NOMO-1 treated with dmso at 0.1 percent for 144 hours (cell line): ENCODE results near the gene HEG1.
A peak's percentile ranks its signal among the peaks of the same experiment; 100 is the strongest.

Source experiments
- DNase-seq: peaks from one replicate; lab custom pipeline; 2025; ENCODE audit not compliant: unreplicated experiment; lab: John Stamatoyannopoulos, UW

The HEG1 gene

DNA sequence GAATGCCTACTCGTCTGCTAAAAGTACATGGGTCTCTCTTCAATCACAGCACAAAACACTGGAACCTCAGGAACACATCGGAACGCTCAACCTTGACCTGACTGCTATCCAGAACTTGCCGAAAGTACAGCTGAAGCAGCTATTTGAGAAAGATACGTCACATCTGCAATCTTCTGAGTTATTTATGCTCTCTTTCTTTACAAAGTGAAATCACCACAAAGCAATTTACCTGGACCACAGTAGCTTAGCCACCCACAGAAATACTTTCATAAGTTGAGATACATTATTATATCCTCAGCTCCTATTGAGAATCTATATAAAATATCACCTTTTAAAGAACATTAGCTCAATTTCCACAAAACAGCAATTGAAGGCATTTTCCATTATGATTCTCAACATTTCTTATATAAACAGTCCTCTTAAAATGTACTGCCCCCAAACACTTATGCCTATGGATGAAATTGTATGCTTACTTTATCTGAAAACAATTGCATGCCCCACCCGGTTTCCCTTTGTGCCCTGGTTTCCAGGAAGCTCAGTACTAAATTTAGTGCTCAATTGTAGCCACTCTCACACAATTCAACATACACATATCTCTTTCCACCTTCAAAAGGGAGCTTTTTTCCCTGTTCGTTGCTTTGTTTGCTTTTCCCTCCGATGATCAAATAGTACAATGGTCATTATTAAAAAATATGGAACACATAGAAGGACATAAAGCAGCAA is 31.8 kb downstream of the HEG1 start:
- no peak for DNase-seq

DNA sequence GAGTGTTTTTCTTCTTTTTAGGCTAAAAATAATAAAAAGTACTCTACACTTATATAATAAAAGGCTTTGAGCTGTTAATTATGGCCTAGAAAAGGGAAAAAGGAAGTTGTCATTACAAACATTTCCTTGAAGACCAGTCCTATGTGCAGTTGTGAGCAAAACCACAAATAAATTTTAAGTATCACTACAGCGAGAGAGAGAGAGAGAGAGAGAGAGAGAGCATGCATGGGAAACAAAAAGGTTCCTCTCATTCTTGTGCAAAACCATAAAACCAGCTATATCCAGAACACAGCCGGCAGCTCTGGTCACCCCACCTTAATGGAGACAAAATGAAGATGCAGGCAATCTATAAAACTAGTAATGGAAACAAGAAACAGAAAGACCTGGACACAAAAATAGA is 33.6 kb downstream of the HEG1 start:
- peak; percentile 58 for DNase-seq

DNA sequence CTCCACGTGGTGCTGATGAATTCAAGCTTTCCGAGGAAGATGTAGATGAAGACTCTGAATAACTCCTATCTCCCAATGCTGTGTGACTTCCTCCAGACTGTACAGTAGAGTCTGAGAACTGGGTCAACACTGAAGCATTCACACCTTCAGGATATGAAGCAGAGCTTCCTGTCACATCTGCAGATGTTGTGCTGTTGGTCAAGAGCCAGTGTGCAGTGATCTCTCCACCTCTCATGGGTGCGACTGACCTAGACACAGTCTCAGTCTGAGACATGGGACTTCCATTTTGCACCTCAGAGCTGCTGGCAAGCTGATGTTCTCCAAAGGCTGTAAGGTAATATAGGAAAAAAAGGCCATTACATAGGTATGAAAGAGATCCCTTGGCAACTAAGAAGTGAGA is 36.5 kb downstream of the HEG1 start:
- no peak for DNase-seq

DNA sequence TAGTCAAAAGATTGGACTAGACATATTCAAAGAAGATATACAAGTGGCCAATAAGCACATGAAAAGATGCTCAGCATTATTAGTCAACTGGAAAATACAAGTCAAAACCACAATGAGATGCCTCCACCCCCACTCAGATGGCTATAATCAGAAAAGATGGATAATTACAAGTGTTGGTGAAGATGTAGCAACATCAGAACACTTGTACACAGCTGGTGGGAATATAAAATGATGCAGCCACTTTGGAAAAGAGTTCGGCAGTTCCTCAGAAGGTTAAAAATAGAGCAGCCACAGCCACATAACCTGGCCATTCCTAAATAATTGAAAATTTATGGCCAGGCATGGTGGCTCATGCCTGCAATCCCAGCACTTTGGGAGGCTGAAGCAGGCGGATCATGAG is 38.4 kb downstream of the HEG1 start:
- no peak for DNase-seq

DNA sequence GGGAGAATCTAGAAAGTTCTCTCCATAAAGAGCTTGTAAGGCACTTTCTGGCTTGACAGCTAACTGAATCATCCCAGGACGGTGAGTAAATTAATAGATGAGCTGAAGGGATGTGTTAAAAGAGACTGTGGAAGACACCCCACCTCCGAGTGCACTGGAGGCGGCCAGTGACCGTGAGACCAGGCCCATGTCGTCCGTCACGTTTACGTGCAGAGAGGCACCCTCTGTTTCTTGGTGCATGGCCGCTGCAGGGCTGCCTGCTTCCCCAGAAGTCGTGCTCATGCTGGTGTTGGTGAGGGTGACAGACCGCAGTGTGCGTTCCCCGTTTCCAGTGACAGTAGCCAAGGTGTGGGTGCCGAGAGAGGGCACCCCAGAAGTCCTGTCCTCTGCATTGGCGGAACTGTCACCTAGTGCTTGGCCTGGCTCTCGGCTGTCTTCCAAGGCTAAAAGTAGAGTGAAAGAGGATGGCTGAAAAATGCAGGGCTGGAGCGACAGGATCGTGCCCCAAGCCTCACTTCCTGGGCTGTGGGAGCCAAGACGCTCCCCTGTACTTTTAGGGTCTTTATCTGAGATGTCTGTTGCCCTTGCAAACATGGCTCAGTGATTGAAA is 41.1 kb downstream of the HEG1 start:
- DNase-seq: no peak

DNA sequence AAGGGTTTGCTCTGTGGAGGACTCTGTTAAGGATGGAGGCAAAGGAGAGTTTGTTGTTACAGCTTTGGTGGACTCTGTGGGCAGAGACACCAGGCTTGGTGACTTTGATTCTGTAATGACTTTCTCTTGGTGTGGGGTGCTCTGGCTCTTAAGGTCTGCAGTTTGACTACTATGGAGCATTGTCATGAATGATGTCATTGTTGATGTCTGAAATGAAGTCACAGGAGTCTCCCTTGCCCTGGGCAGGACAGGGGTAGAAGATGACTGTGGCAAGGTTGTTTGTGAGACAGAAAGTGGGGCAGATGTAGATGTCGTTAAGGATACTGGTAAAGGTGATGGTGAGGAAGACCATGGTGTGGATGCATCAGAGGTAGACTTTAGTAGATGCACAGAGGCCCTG is 42.7 kb downstream of the HEG1 start:
- DNase-seq: no peak

DNA sequence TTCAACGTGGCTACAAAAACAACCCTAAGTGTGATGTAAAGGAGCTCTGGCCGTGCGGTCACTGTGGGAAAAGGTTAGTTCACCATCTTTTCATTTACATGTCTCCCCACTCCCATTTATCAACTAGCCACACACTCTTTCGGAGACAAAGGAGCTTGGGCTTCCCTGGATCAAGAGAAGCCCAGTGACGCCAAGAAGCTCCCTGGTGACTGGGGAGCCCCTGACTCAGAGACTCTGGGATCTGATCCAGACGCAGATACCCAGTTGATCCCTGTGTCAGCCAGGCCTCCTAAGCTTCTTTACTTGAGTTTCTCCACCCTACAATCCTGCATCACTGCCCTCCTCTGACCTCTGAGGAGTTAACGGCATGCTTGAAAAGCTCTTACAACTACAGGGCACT is 43.9 kb downstream of the HEG1 start:
- DNase-seq: no peak

DNA sequence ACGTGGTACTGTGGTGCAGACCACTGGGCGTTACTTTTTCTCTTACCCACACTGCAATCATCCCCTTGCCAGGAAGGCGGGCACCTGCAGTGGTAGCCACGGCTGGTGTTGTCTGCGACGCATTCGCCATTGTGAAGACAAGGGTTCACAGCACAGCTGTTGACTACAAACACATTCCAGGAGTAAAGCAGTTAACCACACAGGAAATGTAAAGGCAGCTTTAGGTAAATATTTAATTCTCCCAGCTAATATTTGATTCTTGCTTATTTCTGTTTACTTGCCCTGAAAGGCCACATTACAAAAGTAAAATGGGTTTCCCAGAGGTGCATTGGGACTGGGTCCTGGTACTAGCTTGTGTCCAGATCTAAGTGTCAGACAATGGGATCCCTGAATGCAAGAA is 45.4 kb downstream of the HEG1 start:
- DNase-seq: no peak

DNA sequence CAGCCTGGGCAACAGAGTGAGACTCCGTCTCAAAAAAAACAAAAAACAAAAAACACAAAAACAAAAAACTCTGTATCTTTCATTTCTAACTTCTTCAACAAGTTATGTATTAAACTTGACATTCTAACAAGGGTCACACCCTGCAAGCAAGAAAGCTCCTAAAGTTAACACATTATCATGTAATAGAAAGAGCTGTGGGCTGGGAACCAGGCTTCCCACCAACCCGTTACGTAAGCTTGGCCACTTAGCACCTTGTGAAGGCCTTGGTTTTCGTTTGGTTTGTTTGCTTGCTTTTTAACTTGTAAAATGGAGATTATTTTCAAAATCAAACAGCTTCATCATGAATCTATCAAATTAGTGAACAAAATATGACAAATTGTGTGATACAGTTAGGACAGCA is 47.0 kb downstream of the HEG1 start:
- no peak for DNase-seq

DNA sequence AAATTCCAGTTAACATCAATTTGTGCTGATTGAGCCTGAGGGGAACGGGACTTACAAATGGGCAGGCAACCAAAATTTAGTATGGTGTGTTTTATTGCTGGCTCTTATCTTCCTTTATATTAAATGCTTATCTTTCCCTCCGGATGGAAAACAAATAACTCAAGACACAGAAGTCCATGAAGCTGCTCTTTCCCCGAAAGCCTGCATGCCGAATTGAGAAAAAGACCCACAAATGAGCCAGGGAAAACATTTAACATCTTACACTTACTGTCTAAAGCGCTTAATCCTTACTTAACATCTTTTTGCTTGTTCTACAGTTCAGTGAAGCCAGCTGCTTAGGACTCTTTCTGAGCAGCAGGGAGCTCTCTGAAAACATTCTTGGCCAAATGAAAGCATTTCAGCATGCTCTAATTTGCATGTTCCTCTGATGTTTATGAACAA is 49.5 kb downstream of the HEG1 start:
- no peak for DNase-seq

DNA sequence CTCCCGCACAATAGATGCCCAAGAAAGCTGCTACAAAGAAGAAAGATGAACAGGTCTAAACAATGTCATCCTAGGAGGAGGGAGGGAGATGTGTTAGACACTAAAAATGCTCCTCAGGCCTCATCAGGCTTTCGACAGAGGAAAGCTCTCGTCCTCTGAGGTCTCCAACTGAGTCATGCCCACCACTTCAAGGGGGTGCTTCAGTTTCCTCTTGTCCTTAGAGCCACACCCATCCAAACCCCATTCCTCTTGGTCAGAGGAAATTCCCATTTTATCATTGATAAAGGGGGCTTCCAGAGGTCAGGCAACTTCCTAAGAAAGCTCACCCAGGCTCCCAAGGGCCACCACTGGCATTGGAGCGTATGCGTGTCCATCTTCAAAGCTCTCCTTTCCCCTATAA is 50.1 kb downstream of the HEG1 start:
- DNase-seq: no peak

DNA sequence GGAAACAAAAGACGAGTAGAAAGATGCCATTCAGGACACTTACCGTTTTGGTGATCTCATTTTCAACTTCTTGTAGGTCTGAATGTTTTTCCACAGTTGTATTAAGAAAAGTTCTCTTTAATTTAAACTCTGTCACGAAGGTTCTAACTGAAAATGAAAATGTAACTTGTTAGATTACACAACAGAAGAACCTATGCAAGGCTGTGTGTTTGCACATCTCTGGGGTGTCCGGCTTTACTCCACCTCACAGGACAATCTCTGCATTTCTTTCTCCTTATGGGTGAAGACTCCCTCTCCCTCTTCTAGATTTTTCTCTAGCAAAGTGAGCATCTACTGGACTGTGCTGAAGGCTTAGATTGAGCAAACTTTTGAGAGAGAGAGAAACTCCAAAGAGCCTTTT is 50.6 kb downstream of the HEG1 start:
- DNase-seq: no peak

DNA sequence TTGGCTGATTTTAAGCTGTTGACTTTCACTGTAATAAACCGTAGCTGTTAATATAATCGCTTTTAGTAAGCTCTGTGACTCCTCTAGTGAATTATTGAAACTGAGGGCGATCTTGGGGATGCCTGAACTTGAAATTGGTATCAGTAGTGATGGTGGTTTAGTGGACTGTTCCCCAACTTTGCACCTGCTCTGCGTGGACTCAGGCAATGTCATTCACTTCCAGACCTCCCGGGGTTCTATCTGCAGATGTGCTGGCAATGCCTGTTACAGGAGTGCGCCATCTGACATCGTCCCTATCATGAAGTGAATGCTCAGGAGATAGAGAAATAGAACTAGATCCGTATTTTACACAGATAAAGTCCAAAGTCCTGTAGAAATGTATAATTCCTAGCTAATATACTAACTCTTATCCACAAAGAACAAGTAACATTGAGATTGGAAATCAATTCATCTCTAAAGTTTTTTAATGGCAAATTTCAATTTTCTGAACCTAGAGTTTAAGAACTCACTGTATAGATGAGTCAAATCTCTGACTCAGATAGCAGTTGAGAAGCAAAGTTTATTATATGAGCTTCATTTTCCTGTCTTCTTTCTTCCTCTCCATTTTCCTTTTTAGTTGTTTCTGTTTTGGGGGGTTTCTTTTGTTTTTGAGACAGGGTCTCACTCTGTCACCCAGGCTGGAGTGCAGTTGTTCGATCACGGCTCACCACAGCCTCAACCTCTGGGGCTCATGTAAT is 51.8 kb downstream of the HEG1 start:
- DNase-seq: no peak

DNA sequence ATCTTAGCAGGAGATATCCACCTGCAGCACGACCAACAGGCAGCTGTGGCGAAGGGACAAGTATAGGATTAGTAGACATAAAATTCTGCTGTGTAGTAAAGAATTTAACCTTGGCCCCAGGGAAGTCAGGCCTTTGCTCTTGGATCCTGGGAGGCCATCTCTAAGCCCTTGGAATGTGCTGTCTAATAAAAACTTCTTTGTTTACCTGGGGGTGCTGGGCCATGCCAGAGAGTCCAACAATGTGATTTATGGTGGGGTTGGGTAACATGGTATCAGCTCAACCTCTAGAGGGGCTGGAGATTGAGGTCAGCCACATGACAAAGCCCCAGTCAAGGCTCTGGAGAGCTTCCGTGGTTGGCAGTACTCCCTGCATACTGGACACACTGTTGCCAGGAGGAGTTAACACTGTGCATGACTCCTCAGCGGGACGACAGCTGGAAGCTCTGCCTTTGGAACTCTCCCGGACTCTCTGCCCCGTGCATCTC is 52.4 kb downstream of the HEG1 start:
- DNase-seq: no peak

DNA sequence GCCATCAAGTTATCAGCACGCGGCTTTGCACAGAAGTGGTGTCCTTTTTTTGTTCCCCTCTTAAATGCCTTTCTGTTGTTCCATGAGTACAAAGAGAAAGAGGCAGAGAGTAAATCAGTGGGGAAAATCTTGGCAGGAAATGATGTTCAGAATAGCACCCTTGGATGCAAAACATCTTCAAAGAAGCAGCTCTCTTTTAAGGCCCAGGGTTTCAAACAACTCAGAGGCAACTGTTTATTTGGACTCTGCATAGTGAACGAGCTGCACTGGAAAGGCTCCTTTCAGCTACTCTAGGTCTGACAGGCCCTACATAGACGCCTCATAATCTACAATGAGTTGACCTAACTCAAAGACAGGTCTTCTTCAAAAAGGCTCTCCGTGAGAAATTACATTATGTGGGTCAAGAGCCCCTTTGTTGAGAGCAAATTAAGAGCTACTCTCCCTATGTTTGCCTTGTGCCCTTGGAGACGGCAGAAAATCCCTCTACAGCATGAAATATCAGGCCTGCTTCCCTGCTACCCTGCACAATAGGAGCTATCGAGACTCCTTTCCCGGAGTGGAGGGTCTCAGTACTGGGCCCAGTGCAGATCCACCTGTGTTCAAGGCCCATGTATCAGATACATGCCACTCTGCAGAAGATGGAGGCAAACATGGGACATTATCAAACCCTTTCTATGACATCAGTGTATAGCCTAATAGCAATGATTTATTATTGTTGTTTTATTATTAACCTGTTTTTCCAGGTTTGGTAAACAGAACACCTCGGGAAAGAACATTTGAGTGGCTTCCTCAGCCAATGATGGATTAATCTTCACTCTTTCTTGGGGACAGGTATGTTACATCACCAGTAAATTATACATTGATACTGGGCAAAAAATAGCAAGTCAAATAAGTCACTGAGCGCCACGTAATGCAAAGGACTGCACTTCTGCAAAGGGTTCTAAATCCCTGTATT is 53.1 kb downstream of the HEG1 start:
- DNase-seq: no peak

DNA sequence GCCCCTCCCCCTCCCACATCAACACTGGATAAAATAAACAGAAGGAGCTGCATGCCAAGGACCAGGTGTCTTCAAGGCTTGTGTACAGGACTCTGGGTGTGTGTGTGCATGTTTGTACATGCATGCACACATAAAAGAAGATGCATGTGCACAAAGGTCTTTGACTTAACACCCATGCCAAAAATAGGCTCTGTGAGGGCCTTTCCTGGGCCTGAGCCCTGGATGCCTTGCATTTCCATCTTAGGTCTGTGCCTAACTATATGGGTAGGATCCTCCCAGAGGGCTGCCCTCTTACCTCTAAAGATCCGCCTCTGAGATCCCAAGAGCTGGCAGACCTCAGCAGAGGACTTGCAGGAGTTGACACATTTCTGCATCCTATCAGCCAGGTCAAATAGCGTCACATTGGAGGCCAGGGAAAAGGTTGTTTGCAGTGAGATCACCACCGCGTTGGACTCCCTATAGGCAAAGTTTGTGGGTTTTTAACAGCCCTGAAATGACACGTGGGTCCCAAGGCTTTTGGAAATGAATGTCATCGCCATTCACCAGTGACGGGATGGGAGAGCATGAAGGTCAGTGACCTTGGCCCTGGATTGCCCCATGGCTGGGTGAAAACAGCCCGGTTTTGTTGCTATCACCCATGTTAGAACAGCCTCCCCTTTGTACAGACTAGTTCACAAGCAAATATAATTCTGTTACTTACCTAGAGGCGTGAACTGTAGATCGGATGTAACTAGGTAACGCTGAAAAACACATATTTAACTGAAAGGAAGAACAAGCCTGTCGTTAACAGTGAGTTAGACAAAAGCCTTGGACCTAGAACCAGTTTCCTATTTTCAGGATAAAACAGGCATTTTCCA is 54.0 kb downstream of the HEG1 start:
- no peak for DNase-seq

DNA sequence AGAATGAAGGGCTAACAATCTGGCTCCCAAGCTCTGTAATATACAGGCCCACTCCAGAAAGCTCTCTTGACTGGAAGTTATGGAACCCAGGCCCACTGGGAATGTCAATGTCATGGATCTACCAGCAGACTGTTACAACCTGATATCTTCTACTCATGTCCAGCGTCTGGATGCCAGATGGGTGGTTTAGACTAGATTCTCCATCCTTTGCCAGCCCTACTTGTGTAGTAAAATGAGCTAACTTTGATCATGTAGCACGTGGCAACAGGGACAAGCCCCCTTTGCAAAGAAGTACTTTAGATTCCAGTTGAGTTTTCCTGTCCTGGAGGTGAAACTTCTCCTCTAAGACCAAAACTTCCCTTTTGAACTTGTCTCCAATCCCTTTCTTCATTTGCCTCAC is 55.1 kb downstream of the HEG1 start:
- no peak for DNase-seq

DNA sequence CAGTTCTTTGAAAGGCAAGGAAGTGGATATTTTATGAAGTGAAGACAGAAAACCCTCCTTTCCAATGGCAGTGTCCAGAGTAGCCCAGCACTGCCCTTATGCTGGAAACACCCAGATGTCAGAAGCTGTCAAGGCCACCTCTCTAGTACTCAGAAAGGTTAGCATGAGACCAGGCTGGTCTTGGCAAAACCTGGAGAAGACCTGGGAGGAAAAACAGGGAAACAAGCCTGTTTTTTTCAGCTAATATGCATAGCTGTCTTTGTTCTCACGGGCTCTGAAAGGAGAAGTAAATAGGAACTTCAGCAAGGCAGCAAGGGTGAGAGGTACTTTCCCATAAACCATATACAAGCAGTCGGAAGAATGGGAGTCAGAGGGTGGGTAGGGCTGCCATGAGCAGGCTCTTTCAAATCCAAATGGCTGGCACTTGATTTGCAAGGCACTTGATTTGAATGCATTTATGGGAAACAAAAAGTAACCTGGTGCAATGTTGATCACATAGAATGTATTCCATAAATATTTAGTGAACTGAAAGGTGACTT is 55.8 kb downstream of the HEG1 start:
- DNase-seq: no peak

DNA sequence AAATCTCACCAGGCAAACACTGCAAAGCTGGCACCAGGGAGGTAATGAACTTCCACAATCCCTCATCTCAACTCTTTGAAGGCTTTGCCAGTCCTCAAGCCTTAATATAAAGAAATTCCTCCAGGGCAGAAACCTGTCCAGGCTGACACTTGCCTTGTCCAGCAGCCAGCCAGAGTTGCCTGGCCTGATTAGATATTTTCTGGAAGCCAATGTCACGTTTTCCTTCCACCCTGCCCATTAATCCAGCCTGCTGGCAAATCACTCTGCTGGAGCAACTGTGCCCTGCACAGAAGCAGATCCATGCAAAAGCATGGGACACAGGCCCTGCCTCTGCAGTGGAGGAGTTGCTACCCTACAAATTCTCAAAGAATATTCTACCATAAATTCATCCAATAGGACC is 56.5 kb downstream of the HEG1 start:
- no peak for DNase-seq

DNA sequence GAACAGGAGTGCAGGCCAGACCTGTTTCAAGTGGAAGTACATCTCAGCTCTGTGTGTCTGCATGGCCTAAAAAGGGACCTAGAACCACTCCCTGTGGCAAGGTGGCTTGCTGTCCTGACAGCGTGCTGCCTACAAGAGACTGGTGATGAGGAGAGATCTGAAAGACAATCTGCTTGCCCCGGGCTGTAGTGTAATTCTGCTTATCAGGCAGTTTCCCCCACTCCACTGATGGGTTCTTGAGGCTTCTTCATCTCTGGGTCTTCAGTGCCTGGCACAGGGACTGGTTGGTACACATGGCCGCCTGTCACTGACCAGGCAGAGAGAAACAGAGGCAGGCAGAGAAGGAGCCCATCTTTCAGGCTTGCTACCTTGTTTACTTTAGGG is 57.6 kb downstream of the HEG1 start:
- DNase-seq: no peak
